ENCODE results near the gene MOB3C. TPM values are rescaled to one million over a fixed set of nuclear protein-coding genes. Genes with fewer than 3 reads are reported as not detected.

MOB3C gene
- total RNA-seq, 1 experiment from 2014 or later = 13.2 TPM

DNA sequence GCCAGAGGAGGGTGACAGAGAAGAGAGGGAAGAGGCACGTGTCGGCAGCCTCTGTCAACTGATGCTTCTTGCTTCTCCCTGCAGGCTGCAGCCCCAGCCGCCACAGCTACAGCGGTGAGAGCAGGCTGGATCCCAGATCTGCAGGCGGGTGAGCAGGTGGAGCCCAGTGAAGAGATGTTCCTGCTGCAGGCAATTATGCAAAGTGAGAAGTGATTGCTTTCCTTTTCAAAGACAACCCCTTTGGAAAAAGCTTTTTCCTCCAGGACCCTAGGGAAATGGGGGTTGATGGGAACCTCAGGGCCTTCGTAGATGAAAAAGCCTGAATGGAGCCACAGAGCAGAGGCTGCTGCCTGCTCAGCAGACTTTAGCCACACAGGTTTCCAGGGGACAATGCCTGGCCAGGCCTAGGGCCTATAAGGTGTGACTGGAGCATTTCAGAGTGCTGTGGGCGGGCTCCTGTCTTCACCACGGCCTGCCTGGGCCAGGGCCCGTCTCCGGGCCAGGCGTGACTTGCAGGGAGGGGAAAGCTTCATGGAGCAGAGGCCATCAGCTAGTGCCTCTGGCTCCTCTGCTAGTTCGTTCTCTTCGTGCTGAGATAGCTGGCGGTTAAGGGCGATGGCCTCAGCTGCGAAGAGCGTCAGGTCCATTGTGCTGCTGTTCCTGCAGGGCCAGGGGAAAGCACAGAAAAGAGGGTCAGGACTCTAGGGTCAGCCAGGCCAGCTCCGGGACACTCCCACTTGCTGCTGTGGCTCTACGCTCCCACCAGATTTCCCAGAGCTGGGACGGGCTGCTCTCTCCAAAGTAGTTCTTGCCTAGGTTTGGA is 58.3 kb downstream of the MOB3C start:
- no peaks in the 10 kb centered on the region for H3K9me3 ChIP-seq (ENCODE audit: low read length)
- TF ChIP-seq EZH2phosphoT487 (IDR thresholded peaks at IDR 0.05; ENCODE audit: borderline replicate concordance, low read length) (no peak), EZH2 (IDR thresholded peaks at IDR 0.05; ENCODE audit: low read length, unreplicated experiment) (no peak)
- TF ChIP-seq, protein P1, sequence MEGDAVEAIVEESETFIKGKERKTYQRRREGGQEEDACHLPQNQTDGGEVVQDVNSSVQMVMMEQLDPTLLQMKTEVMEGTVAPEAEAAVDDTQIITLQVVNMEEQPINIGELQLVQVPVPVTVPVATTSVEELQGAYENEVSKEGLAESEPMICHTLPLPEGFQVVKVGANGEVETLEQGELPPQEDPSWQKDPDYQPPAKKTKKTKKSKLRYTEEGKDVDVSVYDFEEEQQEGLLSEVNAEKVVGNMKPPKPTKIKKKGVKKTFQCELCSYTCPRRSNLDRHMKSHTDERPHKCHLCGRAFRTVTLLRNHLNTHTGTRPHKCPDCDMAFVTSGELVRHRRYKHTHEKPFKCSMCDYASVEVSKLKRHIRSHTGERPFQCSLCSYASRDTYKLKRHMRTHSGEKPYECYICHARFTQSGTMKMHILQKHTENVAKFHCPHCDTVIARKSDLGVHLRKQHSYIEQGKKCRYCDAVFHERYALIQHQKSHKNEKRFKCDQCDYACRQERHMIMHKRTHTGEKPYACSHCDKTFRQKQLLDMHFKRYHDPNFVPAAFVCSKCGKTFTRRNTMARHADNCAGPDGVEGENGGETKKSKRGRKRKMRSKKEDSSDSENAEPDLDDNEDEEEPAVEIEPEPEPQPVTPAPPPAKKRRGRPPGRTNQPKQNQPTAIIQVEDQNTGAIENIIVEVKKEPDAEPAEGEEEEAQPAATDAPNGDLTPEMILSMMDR (conservative IDR thresholded peaks at IDR 0.05; ENCODE audit: low read depth, low read length) = no peak
- H3K9ac ChIP-seq (ENCODE audit: low read length) = no peak overlapping the region
- no peak overlapping the region for H3K4me2 ChIP-seq (ENCODE audit: low read length)
- intact Hi-C loops (cut with micrococcal nuclease) = no loop called here
- H4K20me1 ChIP-seq (ENCODE audit: low read length) = no peaks in the 10 kb centered on the region
- H3K4me1 ChIP-seq (ENCODE audit: insufficient read depth, low read length) = peaks cover 11% of the 10 kb centered on the region
- no peak overlapping the region for H3K27ac ChIP-seq (ENCODE audit: low read length)
- ChIA-PET POLR2A (ENCODE audit: unreplicated experiment) (interaction anchor here (0.6 kb wide), 1 partner anchor 158 kb away, joined by 7 read pairs; no protein-coding TSS in a partner anchor), CTCF (no interaction called here)
- BruUV-seq (replicated peaks) = no TSS peak
- no peaks in the 10 kb centered on the region for H3F3A ChIP-seq (ENCODE audit: low read length, unreplicated experiment)
- no peaks in the 10 kb centered on the region for H3K79me2 ChIP-seq (ENCODE audit: low read length)
- no peak overlapping the region for H3K4me3 ChIP-seq (ENCODE audit: low read length)
- no peaks in the 10 kb centered on the region for H3K9me2 ChIP-seq (replicated peaks; ENCODE audit: low read length)
- H3K27me3 ChIP-seq (ENCODE audit: low read length) = no peaks in the 10 kb centered on the region
- peaks cover 3% of the 10 kb centered on the region; the same call in 1 of the 2 replicates for H3K36me3 ChIP-seq (ENCODE audit: low read depth, low read length)
- no peak for ATAC-seq
- DNase-seq = no peak
- no peak overlapping the region for H2AFZ ChIP-seq (ENCODE audit: low read length)

Other genes with a start within 250 kb of the MOB3C start
- gene FAAH, start 222.5 kb downstream of the MOB3C start, total RNA-seq (2014; rRNA removed) = 2.0 and 5.0 TPM in 2 replicates
- 1.7 and 2.4 TPM in 2 replicates for gene DMBX1, start 127.0 kb downstream of the MOB3C start, total RNA-seq (2014; rRNA removed)
- not detected in 2 replicates for gene KNCN, start 65.2 kb downstream of the MOB3C start, total RNA-seq (2014; rRNA removed)
- gene MKNK1, start 12.5 kb downstream of the MOB3C start, total RNA-seq (2014; rRNA removed) = 36.1 and 36.8 TPM in 2 replicates
- 68.3 and 83.7 TPM in 2 replicates for gene ATPAF1, start 51.6 kb upstream of the MOB3C start, total RNA-seq (2014; rRNA removed)
- gene TEX38, start 55.0 kb upstream of the MOB3C start, total RNA-seq (2014; rRNA removed) = not detected in 2 replicates
- 45.7 and 52.3 TPM in 2 replicates for gene EFCAB14, start 102.3 kb upstream of the MOB3C start, total RNA-seq (2014; rRNA removed)
- gene CYP4B1, start 182.2 kb upstream of the MOB3C start, total RNA-seq (2014; rRNA removed) = not detected in 2 replicates